GM18873 (cell line): ENCODE results near the gene MCRIP1.

Experiments
- ATAC-seq: cut with Tn5 transposase; IDR thresholded peaks from one replicate; pipeline ENCODE4 v1.9.1; 2021; ENCODE audit warnings: mild to moderate bottlenecking, moderate library complexity, moderate number of reproducible peaks; ENCODE audit not compliant: unreplicated experiment, low FRiP score

Gene MCRIP1

GRCh38 chr17:81833160-81833920 lies at the start of gene MCRIP1:
TSS of gene MCRIP1 (minus strand) at chr17:81833291. CDS start at chr17:81824506, 8,785 bp downstream.
- ATAC-seq: peak; percentile 41

DNA sequence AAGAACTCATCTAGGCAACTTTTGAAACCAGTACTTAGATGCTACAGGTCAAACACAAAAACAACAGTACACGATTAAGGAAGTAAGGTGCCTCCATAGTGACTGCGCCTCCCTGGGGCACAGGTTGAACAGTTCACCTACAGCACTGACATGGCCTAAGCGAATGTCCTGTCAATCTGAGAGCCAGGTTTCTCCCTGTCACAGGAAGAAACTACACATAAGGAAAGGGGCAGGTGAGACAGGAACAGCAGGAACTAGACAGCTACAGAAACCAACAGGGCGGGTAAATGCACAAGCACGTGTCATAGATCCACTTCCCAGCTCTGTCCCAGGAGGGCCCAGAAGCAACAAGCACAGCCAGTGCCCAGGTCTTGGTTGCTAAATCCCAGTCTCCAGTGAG lies 46.0 kb upstream of the MCRIP1 start:
- no peak for ATAC-seq

DNA sequence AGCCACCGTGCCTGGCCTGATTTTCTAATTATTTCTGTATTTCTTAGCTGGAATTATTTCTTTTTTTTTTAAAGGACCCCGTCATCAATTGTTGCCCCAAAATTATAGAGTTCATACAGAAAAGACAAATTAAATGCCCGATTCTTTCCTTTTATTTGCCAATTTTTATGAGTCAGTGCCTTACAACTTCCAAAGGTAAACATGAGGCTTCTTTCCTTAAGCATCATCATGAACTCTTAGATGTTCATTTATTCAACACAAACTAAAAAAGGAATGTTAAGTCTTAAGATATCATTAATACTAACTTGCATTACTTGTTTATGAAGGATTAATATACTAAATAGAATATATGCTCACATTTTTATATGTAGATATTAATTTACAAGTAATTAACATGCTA lies 45.2 kb upstream of the MCRIP1 start:
- ATAC-seq: no peak

DNA sequence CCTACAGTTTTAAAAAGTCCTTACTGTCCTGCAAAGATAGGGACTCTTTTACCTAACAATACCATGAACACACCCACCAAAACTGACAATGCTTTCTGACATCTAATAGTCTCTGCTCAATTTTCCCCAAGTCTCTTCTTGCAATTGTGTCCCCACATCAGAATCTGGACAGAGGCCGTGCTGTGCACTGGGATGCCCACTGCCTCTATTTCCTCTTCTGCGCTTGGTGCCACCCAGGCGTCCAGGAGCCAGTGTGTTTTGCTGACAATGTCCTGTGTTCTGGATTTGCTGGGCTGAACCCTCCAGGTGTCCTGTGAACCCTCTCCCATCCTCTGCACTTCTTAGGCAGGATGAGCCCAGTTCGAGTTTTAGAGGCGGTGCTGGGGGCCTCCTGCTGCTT lies 44.5 kb upstream of the MCRIP1 start:
- ATAC-seq: no peak

GRCh38 chr17:81871387-81872230 lies 38.5 kb upstream of the MCRIP1 start:
- peak; percentile 43 for ATAC-seq

GRCh38 chr17:81870981-81871386 lies 37.9 kb upstream of the MCRIP1 start, which contains the start of gene ARHGDIA:
TSS of gene ARHGDIA (minus strand) at chr17:81871337. CDS start at chr17:81869930, 1,407 bp downstream.
- no peak for ATAC-seq

GRCh38 chr17:81870131-81870980 lies 37.3 kb upstream of the MCRIP1 start:
- ATAC-seq: no peak

GRCh38 chr17:81869221-81870130 lies 36.4 kb upstream of the MCRIP1 start:
- ATAC-seq: no peak

- ATAC-seq: no peak
These were observed 35.7 kb upstream of the MCRIP1 start for GRCh38 chr17:81868674-81869220.

DNA sequence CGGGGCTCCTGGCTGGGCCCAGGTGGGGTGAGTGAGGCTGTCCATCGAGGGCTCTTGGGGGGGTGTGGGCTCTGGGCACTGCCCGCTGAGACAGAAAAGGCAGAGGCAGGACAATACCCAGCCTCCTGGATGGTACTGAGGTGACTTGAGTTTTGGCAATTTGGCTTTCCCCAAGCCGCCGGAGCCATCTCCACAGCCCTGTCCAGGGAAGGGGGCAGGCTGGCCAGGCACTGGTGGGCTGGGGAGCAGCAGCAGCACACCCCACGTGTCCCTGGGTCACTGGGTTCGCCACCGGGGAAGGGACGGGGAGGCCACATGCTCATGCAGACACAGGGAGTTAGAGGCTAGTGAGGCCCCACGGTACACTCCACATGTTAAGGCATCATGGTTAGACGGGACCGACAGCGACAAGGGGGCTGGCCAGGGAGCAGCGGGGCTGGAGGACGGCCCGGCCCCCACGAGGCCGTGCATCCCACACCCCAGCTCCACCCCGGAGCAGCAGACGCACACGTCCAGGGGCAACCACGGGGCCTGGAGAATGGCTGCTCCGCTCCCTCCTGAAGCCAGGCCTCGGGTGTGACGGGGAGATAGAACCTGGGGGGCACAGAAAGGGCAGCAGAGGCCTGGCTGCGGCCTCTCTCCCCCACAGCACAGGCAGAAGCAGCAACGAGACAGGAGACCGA lies 35.0 kb upstream of the MCRIP1 start:
- no peak for ATAC-seq

DNA sequence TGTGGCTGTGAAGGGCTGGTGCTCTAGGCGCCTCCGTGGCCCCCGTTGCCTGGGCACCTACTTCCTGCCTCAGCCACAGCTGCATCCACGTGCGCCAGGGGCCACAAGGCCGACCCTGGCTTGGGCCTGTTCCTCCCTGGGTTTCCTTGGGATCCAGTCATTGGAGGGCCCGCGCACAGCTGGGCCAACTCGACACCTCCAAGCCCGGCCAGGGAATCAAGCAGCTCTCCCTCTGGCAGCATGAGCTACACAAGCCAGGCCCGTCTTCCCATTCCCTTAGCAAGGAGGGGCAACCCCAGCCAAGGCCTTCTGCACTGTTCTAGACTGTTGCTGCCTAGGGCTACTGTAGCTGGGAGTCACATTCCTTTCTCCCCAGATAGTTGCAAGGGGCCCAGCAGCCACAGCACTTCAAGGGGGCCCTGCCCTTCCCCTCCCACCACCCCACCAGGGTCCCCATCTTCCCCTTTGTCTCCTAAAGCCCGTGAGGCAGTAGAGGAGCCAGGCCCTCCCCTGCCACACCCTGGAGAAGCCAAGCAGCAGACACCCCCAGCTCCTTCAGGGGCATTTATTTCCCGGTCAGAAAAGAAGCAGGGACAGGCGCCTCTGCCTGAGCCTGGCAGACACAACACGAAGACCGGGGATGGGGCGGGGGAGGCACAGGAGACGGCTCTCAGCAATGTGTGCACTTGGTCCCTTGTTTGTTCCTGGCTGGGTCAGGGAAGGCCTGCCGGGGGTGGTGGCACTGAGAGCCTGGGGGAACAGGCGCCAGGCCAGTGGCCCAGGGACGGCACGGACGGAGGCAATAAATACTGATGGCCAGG lies 34.3 kb upstream of the MCRIP1 start:
- no peak for ATAC-seq

GRCh38 chr17:81866440-81867169 lies 33.5 kb upstream of the MCRIP1 start:
- no peak for ATAC-seq

DNA sequence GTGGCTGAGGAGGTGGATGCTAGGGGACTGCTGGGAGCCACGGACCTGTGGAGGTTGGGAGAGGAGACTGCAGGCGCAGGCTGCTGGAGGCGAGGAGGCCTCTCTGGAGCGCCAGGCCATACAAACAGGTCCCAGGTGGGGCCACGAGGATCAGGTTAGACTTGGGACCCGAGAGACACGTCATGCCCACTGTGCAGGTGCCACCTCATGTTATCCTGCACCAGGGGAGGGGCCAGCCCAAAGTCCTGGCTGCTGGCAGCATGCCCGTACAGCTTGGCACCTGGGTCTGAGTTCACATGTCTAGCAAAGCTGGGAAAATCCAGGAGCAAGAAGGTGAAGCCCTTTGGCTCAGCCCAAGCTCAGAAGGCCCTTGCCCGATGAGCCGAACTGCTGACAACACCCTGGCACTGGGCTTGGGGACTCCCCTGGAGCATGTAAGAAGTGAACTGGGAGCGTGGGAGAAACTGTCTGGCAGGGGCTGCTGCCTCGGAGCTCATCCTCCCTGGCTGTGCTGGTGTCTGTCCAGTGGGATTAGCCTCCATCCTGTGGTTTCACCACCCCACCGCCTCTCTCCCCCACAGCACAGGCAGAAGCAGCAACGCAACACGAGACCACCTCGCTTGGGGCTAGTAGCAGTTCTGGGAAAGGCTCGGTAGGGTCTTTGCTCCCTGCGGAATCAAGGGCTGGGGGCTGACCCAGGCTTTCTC lies 32.8 kb upstream of the MCRIP1 start:
- ATAC-seq: no peak

DNA sequence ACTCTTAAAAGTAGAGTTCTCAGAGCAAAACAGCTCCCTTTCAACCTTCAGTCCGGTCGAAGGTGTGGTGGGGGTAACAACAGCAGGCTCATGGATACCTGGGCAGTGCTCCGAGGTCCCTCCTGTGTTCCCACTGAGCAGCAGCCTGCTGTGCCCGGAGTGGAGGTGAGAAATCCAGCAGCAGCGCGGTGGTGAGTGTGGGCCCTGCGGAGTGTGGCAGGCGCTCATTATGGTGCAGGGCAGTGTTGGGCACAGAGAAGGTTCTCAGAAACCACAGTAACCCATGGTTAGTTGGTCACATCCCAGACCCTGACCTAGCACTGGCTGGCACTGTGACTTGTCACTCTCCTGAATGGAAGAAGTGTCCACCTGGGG lies 32.3 kb upstream of the MCRIP1 start:
- no peak for ATAC-seq

DNA sequence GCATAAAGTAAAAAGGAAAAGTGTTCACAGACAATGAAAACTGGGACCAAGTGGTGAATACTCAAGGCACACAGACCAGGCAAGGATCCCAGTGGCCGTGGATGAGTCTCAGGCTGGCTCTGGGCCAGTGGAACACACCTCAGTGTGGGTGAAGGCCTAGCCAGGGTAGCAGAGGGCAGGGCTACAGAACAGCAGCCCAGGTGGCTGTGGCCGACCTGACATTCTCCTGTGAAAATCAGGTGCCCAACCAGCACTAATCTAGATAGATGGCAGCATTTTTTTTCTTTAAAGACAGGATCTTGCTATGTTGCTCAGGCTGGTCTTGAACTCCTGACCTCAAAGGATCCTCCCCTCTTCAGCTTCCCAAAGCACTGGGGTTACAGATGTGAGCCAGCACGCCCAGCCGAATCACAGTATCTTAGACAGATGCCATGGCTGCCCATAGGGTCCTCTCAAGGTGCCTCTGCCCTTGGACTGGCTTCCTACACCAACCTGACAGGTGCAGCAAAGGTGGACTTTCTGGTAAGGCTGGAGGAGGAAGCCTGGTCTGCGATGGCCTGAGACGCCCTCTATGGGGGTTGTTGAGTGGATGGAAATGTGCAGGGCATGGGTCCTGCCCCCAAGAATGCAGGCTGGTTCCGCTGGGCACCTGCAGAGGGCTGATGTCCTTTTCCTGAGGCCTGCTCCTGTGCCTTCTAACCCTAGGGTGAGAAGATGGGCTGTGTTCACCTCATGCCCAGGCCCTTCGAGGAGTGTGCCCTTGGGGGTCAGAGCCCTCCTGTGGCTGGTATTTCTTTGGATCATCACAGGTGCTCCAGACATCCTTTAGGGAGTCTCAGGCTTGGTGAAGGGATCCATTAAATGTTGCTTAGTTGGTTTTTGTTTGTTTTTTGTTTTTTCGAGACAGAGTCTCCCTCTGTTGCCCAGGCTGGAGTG lies 31.0 kb upstream of the MCRIP1 start:
- no peak for ATAC-seq
